CD4-positive, alpha-beta T cell treated with Interleukin-21 for 1 hour (primary cell): ENCODE measurements around the gene TBCCD1.
"Not testable (repeated sequence)": the region's sequence is repeated elsewhere in the genome, so short reads cannot be mapped to it uniquely, and the experiment has no call there.

Experiments
- DNase-seq: peaks from one replicate; pipeline ENCODE4 v3.0.0-alpha.2; 2020

Gene TBCCD1

GRCh38 chr3:186544281-186544680 lies 22.9 kb downstream of the TBCCD1 start, which contains the start of gene CRYGS:
Gene CRYGS (minus strand): TSS chr3:186544380. CDS start chr3:186544326, 54 bp downstream.
- DNase-seq, result no peak

DNA sequence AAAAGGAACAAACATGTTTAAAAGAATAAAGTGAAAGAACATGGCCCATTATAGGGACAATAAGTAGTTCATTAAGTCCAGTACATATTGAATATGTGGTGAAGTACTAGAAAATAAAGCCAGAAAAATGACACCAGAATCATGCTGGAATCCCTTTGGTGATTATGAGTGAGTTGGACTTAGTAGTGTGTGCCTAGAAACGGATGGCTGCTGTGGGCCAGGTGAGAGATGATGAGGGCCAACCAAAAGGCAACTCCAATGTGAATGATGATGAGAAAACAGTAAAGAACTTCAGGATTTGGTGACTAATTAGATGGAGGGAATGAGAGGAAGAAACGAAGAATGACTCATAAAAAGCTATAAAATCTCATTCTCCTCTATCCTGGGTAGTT lies 26.3 kb downstream of the TBCCD1 start:
- no peak for DNase-seq

GRCh38 chr3:186540221-186540834 lies 26.8 kb downstream of the TBCCD1 start:
- DNase-seq, result peak; percentile 89

DNA sequence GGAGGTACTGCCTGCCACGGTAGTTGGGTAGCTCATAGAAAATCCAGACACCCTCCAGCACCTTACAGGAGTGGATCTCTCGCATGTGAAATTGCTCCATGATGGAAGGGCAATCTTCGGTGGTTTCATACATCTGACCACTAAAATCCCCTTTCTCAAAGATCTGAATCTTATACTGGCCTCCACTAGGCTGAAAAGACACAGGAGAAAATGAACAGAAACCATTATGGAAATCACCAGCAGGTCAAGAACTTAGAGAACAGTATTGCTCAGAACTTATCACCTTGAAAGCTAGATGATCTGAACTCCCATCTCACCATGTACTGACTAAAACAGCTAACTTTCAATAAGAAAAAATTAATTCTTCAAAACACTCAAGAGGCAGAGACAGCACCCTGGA lies 28.4 kb downstream of the TBCCD1 start:
- DNase-seq, result no peak

- no peak for DNase-seq
Observed at GRCh38 chr3:186536883-186537844, 30.0 kb downstream of the TBCCD1 start.

DNA sequence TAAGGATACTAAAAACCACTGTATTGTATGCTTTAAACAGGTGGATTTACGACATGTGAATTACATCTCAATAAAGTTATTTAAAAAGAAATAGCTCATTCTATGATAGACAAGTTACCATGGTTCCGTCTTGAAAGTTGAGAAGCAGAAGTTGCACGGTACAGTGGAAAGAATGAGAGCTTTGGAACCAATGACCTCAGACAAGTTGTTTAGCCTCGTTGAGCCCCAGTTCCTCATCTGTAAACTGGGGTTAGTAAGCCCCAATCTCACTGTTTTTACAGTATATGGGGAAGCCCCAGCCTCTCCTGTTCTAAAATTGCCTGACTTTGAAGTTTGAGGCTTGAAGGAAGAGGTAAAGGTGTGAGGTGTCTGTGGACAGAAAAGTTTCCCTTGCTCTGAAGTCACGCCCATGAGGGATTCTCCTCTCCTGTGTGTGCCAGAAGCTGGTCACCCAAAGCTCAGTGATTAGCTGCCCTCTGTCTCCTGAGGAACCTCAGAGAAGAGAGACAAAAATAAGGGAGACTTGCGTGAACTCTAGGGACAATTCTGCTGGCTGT lies 32.9 kb downstream of the TBCCD1 start:
- peak; percentile 66 for DNase-seq

- no peak for DNase-seq
Observed at GRCh38 chr3:186532598-186533072, 34.5 kb downstream of the TBCCD1 start.

GRCh38 chr3:186531694-186532093 lies 35.4 kb downstream of the TBCCD1 start:
- not testable (repeated sequence) for DNase-seq

DNA sequence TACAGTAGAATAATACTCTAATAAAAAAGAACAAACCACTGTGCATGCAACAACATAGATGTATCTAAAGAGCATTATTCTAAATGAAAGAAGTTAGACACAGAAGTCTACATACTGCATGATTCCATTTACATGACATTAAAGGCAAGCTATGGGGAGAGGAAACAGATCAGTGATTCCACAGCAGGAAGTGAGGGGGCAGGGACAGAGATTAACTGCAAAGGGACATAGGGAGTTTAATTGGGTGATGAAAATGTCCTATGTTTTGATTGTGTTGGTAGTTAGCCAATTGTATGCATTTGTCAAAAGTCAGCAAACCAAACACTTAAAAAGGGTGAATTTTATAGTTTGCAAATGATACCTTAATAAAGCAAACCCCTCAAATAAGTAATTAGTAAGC lies 36.7 kb downstream of the TBCCD1 start:
- no peak for DNase-seq

GRCh38 chr3:186529201-186529999 lies 37.7 kb downstream of the TBCCD1 start:
- DNase-seq, result no peak

DNA sequence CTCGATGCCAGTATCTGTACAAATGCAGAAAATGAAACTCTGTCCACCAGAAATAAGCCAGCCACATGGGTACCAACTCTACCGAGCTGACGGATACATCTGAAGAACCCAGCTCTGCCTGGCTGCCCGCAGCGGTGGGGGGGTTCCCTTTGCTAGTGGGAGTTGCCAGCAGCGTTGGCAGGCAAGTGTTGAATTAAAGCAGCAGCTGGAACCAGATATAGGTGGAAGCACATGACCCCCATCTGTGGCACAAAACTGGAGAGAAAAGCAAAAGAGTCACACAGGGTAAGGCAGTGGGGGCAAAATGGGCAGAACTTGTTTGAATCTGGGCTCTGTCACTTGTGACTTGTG lies 40.9 kb downstream of the TBCCD1 start:
- no peak for DNase-seq

DNA sequence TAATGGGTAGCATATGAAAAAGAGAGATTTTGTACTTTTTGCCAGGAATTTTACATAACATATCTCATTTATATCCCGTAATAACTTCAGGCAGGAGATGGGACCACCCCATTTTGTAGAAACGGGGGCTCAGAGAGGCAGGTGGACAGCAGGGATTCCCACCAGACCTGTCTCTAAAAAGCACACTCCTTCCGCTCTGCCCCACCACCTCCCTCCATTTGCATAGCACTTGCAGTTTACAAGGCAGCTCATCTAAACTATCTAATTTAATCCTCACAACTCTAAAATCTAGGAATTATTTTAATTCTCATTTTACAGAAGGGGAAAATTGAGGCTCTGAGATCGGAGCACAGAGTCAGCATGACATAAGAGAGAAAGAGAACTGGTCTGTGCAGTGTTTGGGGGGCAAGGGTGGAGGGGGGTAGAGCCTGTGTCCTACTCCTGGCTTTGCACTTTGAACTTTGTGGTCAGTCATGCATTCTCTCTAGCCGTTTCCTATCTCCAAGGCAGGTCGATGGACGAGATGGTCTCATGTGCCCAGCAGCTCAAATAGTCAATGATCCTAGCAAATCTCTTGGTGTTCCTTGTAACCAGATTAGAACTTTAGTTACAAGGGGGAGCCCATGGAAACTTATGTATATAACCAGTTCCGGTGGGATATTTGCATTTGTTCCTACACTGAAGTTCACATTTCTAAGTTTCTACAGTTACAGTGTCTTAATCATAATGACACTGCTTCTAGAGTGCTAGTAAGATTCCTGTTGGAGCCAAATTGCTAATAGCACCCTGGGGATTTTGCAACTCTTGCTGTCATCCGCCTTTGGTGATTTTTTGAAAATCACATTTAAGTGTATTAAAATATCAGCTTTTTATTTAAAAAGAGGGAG lies 41.5 kb downstream of the TBCCD1 start:
- DNase-seq, result no peak

- no peak for DNase-seq
Observed at GRCh38 chr3:186524616-186525015, 42.5 kb downstream of the TBCCD1 start.

GRCh38 chr3:186523434-186523833 lies 43.7 kb downstream of the TBCCD1 start:
- DNase-seq, result no peak

DNA sequence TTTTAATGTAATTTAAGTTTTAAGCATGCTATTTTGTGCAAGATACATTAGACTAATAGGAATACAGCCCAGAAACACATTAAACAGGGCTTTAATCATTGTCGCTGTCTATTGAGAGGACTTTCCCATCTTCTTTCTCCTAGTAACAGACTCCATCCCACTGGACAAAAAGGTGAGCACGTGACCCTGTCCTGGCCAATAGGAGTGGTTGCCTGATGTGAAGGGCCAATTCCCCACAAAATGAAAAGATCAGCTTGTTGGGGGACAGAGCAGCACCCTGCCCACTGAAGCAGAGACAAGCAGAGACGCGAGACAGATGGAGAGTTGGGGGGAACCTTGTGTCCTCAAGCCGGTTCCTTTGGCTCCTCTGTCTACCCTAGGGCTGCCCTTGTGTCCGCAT lies 44.1 kb downstream of the TBCCD1 start:
- no peak for DNase-seq

GRCh38 chr3:186520957-186521842 lies 45.9 kb downstream of the TBCCD1 start:
- DNase-seq, result no peak

DNA sequence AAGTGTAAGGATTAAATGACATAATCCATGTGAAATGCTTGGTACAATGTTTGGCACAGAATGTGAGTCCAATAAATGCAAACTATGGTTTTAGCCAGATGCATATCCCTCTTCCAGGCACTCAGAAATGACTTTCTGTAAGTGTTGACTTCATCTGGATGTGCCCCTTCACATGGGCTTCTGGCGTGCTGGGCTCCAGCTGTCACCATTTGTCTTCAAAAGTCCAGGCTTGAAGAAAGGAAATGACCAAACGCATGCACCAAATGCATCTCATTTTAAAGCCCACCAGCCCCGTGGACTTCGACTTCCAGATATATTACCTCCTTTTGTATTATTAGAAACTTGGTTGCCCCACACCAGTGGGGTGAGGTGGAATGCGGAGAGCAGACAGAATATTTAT lies 46.7 kb downstream of the TBCCD1 start:
- no peak for DNase-seq

DNA sequence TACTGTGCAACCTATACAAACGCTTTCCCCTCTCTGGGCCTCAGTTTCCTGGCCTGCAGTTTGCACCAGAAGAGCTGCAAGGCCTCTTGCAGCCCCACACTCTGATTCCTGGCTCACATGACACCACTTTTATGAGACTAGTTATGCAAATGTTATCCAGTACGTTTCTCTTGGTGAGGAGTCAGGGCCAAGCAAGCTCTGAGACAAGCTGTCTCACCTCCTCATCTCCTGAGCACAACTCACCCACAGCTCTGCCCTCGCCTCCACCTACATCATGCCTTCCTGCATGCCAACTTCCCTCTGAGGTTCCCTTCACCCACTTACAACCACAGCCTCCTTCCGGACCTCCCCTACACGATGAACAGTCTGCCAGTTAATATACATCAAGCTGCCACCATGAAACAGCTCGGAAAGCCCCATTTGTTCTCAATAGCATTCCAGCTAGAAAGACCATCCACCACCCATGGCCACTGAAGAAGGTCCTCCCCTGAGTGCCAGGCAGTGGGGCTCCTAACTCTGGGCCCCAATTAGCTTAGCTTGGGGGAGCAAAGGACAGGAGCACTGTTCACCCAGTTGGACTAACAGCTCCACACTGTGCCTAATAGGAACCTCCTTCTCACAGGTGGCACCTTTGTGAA lies 48.0 kb downstream of the TBCCD1 start:
- peak; percentile 81 for DNase-seq

DNA sequence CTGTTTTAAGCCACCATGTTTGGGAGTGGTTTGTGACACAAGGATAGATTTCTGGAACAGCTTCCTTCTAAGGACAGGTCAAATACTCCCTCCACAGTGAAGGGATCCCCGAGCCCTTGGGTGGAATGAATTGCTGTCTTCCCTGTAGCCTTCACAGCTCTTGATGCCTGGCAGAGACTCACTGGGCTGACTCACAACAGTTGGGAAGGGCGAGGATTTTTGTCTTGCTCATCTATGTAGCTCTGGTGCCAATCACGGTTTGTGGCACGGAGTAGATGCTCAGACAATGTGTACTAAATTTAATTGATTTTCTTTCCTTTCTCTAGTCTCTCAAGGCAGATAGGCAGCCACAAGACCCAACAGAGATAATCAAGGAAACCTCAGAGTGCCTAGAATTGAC lies 49.9 kb downstream of the TBCCD1 start:
- DNase-seq, result no peak

GRCh38 chr3:186516646-186517045 lies 50.5 kb downstream of the TBCCD1 start:
- DNase-seq, result no peak
